Hepatocyte (in vitro differentiated cells): ENCODE data around the gene EXD2.

Source experiments
- EZH2 ChIP-seq: fragments of 200-600 bp; sonication (generic); IDR thresholded peaks from 2 replicates; pipeline ENCODE4 v1.6.1; 2016; ENCODE audit warnings: antibody characterized with exemption, mild to moderate bottlenecking, borderline replicate concordance
- EZH2phosphoT487 ChIP-seq: fragments of 200-600 bp; sonication (generic); IDR thresholded peaks from one replicate; pipeline ENCODE4 v1.6.1; 2018; ENCODE audit warnings: antibody characterized with exemption, mild to moderate bottlenecking, low read depth, moderate library complexity; ENCODE audit not compliant: unreplicated experiment, severe bottlenecking
- TF ChIP-seq, protein P1 (sequence below): fragments of 200-600 bp; sonication (generic); IDR thresholded peaks from 2 replicates; pipeline ENCODE4 v1.5.1; 2016; ENCODE audit warnings: antibody characterized with exemption, mild to moderate bottlenecking; ENCODE audit not compliant: poor library complexity

DNA sequence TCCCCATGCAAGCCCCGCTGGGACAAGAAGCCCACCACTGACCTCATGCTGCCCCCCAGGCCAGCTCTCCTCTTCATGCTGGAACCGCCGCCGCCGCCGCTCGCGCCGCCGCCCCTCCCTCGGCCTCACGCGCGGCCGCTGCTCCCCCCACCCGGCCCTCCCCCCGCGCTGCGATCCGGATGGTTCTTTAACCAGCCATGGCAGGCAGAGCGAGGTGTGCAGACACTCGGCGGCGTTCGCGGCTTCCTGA lies 38.5 kb upstream of the EXD2 start, which contains the start of gene DCAF5:
- TF ChIP-seq, protein P1, sequence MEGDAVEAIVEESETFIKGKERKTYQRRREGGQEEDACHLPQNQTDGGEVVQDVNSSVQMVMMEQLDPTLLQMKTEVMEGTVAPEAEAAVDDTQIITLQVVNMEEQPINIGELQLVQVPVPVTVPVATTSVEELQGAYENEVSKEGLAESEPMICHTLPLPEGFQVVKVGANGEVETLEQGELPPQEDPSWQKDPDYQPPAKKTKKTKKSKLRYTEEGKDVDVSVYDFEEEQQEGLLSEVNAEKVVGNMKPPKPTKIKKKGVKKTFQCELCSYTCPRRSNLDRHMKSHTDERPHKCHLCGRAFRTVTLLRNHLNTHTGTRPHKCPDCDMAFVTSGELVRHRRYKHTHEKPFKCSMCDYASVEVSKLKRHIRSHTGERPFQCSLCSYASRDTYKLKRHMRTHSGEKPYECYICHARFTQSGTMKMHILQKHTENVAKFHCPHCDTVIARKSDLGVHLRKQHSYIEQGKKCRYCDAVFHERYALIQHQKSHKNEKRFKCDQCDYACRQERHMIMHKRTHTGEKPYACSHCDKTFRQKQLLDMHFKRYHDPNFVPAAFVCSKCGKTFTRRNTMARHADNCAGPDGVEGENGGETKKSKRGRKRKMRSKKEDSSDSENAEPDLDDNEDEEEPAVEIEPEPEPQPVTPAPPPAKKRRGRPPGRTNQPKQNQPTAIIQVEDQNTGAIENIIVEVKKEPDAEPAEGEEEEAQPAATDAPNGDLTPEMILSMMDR = no peak
- TF ChIP-seq EZH2phosphoT487 = no peak
- no peak for TF ChIP-seq EZH2
